Measurements from ENCODE around the gene TSPAN4.
A peak's percentile ranks its signal among the peaks of the same experiment; 100 is the strongest.

The TSPAN4 gene

GRCh38 chr11:795634-796564 is 46.8 kb upstream of the TSPAN4 start (continued):
- TF ChIP-seq ZFHX2 (tag by site-specific recombination; conservative IDR thresholded peaks at IDR 0.05) = peak; percentile 47
- TF ChIP-seq, protein P1, sequence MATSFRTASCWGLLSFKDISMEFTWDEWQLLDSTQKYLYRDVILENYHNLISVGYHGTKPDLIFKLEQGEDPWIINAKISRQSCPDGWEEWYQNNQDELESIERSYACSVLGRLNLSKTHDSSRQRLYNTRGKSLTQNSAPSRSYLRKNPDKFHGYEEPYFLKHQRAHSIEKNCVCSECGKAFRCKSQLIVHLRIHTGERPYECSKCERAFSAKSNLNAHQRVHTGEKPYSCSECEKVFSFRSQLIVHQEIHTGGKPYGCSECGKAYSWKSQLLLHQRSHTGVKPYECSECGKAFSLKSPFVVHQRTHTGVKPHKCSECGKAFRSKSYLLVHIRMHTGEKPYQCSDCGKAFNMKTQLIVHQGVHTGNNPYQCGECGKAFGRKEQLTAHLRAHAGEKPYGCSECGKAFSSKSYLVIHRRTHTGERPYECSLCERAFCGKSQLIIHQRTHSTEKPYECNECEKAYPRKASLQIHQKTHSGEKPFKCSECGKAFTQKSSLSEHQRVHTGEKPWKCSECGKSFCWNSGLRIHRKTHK (tag by site-specific recombination; IDR thresholded peaks at IDR 0.05) = no peak
- TF ChIP-seq ZBTB1 (tag by site-specific recombination; IDR thresholded peaks at IDR 0.05) = no peak
- TF ChIP-seq ZNF645 (tag by site-specific recombination; IDR thresholded peaks at IDR 0.05) = no peak
- no peak for TF ChIP-seq ZNF274 (IDR thresholded peaks at IDR 0.05; ENCODE audit: low read length)
- TF ChIP-seq ZNF274 (tag by site-specific recombination; IDR thresholded peaks at IDR 0.05; ENCODE audit: borderline replicate concordance) = no peak
- TF ChIP-seq ZBTB20 (tag by site-specific recombination; IDR thresholded peaks at IDR 0.05) = peak; percentile 46; the same call in 1 of the 2 replicates
- TF ChIP-seq PRDM2 (tag by site-specific recombination; IDR thresholded peaks at IDR 0.05; ENCODE audit: borderline replicate concordance) = no peak

DNA sequence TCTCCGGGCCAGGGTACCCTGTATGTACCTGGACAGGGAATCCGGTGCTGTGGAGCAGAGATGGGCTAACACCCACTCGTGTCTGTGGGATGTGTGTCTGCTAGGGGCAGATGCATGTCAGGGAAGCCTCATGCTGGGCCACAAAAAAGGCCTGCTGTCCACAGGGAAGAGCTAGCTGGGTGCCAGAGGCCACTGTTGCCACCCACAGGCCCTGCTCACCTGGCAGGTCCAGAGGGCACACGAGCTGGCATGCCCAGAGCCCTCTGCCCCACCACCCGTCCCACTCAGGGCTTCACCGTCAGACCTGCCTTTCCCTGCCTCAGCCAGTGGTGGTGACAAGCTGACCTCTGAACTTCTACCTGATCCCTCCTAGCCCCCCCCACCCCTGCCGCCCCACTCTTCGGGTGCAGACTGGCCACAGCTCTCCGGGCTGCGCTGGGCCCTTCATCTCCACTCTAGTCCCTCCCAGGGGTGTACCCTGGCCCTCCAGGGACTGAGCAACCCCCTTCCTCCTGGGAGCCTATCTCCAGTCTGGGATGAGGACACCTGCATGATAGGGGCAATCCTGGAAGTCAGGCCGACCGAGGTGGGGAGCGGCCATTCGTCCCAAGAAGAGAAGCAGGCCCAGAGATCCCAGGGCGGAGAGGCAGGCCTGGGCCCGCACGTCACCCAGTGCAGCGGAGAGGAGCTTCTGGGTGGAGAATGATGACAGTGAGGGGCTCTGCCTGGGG is 45.9 kb upstream of the TSPAN4 start:
- peaks cover 0 to 58% of the 10 kb centered on the region in 2 experiments; a peak in 1 of 3 replicates for H3K36me3 ChIP-seq (ENCODE audit: control insufficient read depth in 2 of 2, insufficient read depth in 1 of 2, low read length in 2 of 2)
- no peaks in the 10 kb centered on the region for H3K9me3 ChIP-seq (ENCODE audit: control insufficient read depth, insufficient read depth, low read depth, low read length)
- POLR2A ChIA-PET = interaction anchor here (0.5 to 1.8 kb wide), 11 partner anchors 13 to 261 kb away, joined by 3 to 10 read pairs (median 4); partner anchors contain the start of genes HRAS, PNPLA2, RPLP2 and TSPAN4
- CTCF ChIA-PET = interaction anchor here (0.6 to 0.9 kb wide), 2 partner anchors 11 to 52 kb away, joined by 3 read pairs; no protein-coding TSS in a partner anchor
- H3K4me1 ChIP-seq (ENCODE audit: control insufficient read depth, insufficient read depth, low read length) = peaks cover 6% of the 10 kb centered on the region
- H3K27ac ChIP-seq (ENCODE audit: extremely low read depth, low read depth, low read length) = no peak overlapping the region; the same call in 1 of the 2 replicates
- H3K4me3 ChIP-seq (ENCODE audit: low read depth, low read length) = peak overlapping the region; percentile 90
- TF ChIP-seq ZNF76 (tag by site-specific recombination; IDR thresholded peaks at IDR 0.05; ENCODE audit: borderline replicate concordance, low read depth) (peak; percentile 32; the same call in 1 of the 2 replicates), ZNF175 (tag by site-specific recombination; IDR thresholded peaks at IDR 0.05) (no peak), KLF16 (tag by site-specific recombination; IDR thresholded peaks at IDR 0.05) (no peak), ZSCAN16 (tag by site-specific recombination; IDR thresholded peaks at IDR 0.05) (no peak), IKZF3 (tag by site-specific recombination; IDR thresholded peaks at IDR 0.05) (0 out of 2 replicates have a peak, but pooled peaks have one; percentile 24), FEZF1 (tag by site-specific recombination; IDR thresholded peaks at IDR 0.05) (peak; percentile 8; the same call in 1 of the 2 replicates), ZNF423 (tag by site-specific recombination; IDR thresholded peaks at IDR 0.05) (peak; percentile 72; the same call in 1 of the 2 replicates), ZNF138 (tag by site-specific recombination; IDR thresholded peaks at IDR 0.05; ENCODE audit: borderline replicate concordance) (no peak)
- TF ChIP-seq, protein P2, sequence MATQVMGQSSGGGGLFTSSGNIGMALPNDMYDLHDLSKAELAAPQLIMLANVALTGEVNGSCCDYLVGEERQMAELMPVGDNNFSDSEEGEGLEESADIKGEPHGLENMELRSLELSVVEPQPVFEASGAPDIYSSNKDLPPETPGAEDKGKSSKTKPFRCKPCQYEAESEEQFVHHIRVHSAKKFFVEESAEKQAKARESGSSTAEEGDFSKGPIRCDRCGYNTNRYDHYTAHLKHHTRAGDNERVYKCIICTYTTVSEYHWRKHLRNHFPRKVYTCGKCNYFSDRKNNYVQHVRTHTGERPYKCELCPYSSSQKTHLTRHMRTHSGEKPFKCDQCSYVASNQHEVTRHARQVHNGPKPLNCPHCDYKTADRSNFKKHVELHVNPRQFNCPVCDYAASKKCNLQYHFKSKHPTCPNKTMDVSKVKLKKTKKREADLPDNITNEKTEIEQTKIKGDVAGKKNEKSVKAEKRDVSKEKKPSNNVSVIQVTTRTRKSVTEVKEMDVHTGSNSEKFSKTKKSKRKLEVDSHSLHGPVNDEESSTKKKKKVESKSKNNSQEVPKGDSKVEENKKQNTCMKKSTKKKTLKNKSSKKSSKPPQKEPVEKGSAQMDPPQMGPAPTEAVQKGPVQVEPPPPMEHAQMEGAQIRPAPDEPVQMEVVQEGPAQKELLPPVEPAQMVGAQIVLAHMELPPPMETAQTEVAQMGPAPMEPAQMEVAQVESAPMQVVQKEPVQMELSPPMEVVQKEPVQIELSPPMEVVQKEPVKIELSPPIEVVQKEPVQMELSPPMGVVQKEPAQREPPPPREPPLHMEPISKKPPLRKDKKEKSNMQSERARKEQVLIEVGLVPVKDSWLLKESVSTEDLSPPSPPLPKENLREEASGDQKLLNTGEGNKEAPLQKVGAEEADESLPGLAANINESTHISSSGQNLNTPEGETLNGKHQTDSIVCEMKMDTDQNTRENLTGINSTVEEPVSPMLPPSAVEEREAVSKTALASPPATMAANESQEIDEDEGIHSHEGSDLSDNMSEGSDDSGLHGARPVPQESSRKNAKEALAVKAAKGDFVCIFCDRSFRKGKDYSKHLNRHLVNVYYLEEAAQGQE (tag by site-specific recombination; IDR thresholded peaks at IDR 0.05) = no peak
- TF ChIP-seq, protein P3, sequence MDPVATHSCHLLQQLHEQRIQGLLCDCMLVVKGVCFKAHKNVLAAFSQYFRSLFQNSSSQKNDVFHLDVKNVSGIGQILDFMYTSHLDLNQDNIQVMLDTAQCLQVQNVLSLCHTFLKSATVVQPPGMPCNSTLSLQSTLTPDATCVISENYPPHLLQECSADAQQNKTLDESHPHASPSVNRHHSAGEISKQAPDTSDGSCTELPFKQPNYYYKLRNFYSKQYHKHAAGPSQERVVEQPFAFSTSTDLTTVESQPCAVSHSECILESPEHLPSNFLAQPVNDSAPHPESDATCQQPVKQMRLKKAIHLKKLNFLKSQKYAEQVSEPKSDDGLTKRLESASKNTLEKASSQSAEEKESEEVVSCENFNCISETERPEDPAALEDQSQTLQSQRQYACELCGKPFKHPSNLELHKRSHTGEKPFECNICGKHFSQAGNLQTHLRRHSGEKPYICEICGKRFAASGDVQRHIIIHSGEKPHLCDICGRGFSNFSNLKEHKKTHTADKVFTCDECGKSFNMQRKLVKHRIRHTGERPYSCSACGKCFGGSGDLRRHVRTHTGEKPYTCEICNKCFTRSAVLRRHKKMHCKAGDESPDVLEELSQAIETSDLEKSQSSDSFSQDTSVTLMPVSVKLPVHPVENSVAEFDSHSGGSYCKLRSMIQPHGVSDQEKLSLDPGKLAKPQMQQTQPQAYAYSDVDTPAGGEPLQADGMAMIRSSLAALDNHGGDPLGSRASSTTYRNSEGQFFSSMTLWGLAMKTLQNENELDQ (tag by site-specific recombination; IDR thresholded peaks at IDR 0.05; ENCODE audit: low read depth) = no peak

Data from HEK293 (cell line).